GM21390 (cell line): ENCODE measurements around the gene KDM2A.

Experiments
- ATAC-seq: cut with Tn5 transposase; IDR thresholded peaks from one replicate; pipeline ENCODE4 v1.9.1; 2021; ENCODE audit not compliant: unreplicated experiment

The KDM2A gene

DNA sequence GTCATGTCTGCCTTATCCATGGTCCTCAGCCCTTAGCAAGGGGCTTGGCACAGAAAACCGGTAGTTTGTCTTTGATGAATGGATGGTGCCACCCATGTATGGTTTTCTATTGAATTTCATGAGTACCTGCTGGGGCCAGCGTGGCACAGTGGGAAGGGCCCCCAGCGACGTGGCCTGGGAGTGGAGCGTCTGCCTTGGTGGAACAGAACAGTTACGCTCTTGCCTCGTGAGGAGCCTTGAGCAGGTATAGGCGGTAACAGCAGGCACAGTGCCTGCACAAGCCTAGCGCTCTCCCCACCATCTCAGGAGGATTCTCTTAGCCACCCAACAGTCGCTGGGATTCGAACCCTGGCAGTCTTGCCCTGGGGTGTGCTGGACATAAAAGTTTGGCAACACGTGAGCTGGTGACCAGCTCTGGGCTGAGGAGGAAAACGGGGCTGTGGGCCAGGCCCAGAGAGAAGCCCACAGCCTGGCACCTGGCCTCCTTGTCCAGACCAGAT is 181.2 kb downstream of the KDM2A start:
- ATAC-seq: no peak

DNA sequence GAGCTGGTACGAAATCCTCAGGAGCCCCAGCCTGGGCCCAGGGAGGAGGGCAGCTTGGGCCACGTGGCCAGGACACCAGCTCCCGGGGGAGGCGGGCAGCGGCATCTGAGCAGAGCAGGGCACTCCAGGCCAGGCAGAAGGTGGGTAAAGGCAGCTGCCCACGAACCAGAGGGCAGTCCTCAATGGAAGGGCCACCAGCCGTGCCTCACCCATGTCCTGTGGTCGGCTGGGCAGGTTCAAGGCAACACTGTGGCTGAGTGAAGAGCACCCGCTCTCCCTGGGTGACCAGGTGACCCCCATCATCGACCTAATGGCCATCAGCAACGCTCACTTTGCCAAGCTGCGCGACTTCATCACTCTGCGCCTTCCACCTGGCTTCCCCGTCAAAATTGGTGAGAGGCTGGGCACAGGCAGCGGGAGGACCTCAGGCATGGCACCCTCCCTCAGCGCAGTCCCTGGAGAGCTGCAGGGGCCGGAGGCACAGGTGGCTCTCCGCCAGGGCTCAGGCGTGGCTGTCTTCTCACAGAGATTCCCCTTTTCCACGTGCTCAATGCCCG is 181.8 kb downstream of the KDM2A start:
- no peak for ATAC-seq

GRCh38 chr11:67301313-67301921 is 182.4 kb downstream of the KDM2A start:
- no peak for ATAC-seq

GRCh38 chr11:67301951-67302516 is 183.0 kb downstream of the KDM2A start:
- no peak for ATAC-seq

DNA sequence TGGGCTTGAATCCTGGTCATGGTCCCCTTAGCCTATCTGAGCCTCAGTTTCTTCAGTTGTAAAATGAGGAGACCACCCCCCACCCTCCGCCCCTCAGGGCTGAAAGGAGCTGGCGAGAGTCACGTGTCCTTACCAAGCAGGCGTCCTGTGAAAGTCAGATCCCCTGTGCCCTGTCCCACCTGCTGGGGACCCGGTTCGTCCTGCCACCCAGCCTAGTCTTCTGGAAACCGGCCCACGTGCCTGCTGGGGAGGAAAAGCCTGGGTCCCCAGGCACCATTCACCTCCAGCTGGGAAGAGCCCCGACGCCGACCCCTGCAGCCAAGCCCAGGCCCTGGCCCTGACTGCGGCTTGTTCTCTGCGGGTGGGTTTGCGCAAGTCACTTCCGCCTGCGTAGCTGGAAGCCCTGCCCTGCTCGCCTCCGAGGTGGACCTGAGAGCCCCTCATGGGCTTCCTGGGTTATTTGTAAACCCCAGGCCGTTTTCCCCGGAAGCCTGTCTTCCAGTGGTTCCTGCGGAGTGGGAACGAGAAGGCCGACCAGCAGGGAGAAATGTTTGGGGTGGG is 183.6 kb downstream of the KDM2A start:
- ATAC-seq: no peak

DNA sequence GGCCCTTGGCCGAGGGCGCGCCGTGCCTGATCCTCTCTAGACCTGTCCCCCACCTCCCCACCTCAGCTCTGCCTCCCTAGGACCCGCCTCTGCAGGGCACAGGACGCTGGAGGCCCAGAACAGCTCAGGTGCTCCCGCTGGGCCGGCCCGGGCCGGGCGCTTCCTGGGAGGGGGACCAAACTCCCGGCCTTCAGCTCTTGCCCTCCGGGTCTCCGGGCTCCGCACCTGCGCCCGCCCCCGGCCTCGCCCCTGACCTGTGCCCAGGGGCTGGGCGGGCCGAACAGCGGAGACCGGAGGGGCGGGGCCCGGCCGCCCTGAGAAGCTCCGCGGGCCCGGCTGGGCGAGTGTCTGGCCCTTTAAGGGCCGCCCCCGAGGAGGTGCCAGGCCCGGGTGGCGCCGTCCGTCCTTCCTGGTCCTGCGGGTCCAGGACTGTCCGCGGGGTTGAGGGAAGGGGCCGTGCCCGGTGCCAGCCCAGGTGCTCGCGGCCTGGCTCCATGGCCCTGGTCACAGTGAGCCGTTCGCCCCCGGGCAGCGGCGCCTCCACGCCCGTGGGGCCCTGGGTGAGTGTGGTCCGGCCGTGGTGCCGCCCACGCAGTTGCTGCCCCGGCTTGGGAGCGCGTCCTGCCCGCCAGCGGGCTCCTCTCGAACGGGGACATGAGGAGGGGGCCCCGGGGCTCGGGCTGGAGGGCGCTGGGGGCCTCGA is 184.2 kb downstream of the KDM2A start, which contains the start of gene SSH3:
SSH3 (plus strand) TSS at position 399 of the 703 bp plus-strand sequence; CDS start at position 495, 96 bp downstream.
- no peak for ATAC-seq

- no peak for ATAC-seq
Measured at GRCh38 chr11:67303835-67304411, 184.9 kb downstream of the KDM2A start.

GRCh38 chr11:67304511-67305113 is 185.5 kb downstream of the KDM2A start:
- no peak for ATAC-seq

- no peak for ATAC-seq
Measured at GRCh38 chr11:67306769-67307544, 187.9 kb downstream of the KDM2A start.

GRCh38 chr11:67307545-67308001 is 188.5 kb downstream of the KDM2A start:
- no peak for ATAC-seq
